SK-N-SH (cell line): ENCODE data around the gene SLC36A3. TPM values are rescaled to one million over a fixed set of nuclear protein-coding genes. Genes with fewer than 3 reads are reported as not detected.

Source experiments
- CTCF ChIA-PET: fragments of 300-600, 350-600 bp; formaldehyde crosslinking; extraction: SDS; loops from one replicate; lab custom pipeline; 2021; lab: Yijun Ruan, JAX
- POLR2A ChIA-PET: fragments of 350-600 bp; sonication (Branson Sonifier 250); formaldehyde crosslinking; extraction: SDS; loops from one replicate; lab custom pipeline; 2020; ENCODE audit warnings: antibody characterized with exemption, inconsistent platforms; lab: Yijun Ruan, JAX
- DNase-seq: peaks from one replicate; pipeline ENCODE4 v3.0.0; 2012
- H2AFZ ChIP-seq: fragments of 200-600 bp; sonication (generic); 2 replicates; pipeline ENCODE4 v1.8.1; 2016; ENCODE audit warnings: antibody characterized with exemption, mild to moderate bottlenecking, low read depth
- H3F3A ChIP-seq: fragments of 200-600 bp; sonication (generic); replicated peaks from 2 replicates; pipeline ENCODE3; 2016; ENCODE audit warnings: antibody characterized with exemption, mild to moderate bottlenecking; ENCODE audit not compliant: insufficient read depth
- H3K27ac ChIP-seq, 2 experiments: fragments of 200-500 bp in 1 of 2; fragments of 200-600 bp in 1 of 2; sonication (Bioruptor generic) in 1 of 2; sonication (generic), shearing (Covaris generic) in 1 of 2; 2 replicates each; pipeline versions ENCODE4 v1.5.1 to v1.6.1; 2014 to 2016; ENCODE audit warnings: low read depth in 2 of 2, inconsistent platforms in 1 of 2, low read length in 1 of 2, mild to moderate bottlenecking in 1 of 2, mixed read lengths in 1 of 2
- H3K27me3 ChIP-seq: fragments of 200-600 bp; sonication (generic), shearing (Covaris generic); 2 replicates; pipeline ENCODE4 v1.6.1; 2016; ENCODE audit warnings: mixed run types; ENCODE audit not compliant: insufficient read depth
- H3K36me3 ChIP-seq, 2 experiments: fragments of 200-500 bp in 1 of 2; fragments of 200-600 bp in 1 of 2; sonication (Bioruptor generic) in 1 of 2; sonication (generic) in 1 of 2; replicated peaks in 1 of 2; 2 replicates each; pipeline versions ENCODE3 to v1.5.1; 2014 to 2016; ENCODE audit warnings: low read length in 1 of 2, mild to moderate bottlenecking in 1 of 2; ENCODE audit not compliant: insufficient read depth in 2 of 2, control insufficient read depth in 1 of 2
- H3K4me1 ChIP-seq, 2 experiments: fragments of 200-500 bp in 1 of 2; fragments of 200-600 bp in 1 of 2; sonication (Bioruptor generic) in 1 of 2; sonication (generic), shearing (Covaris generic) in 1 of 2; 2 replicates each; pipeline versions ENCODE4 v1.5.1 to v1.6.1; 2014 to 2016; ENCODE audit warnings: low read depth in 1 of 2, low read length in 1 of 2, mixed run types in 1 of 2; ENCODE audit not compliant: insufficient read depth in 2 of 2, control insufficient read depth in 1 of 2
- H3K4me2 ChIP-seq: fragments of 200-600 bp; sonication (generic), shearing (Covaris generic); 2 replicates; pipeline ENCODE4 v1.6.1; 2017; ENCODE audit warnings: mixed run types
- H3K4me3 ChIP-seq, 2 experiments: fragments of 200-500 bp in 1 of 2; fragments of 200-600 bp in 1 of 2; sonication (Bioruptor generic) in 1 of 2; sonication (generic), shearing (Covaris generic) in 1 of 2; 2 replicates each; pipeline versions ENCODE4 v1.5.1 to v1.8.1; 2014 to 2016; ENCODE audit warnings: low read depth in 2 of 2, inconsistent platforms in 1 of 2, low read length in 1 of 2, mild to moderate bottlenecking in 1 of 2, mixed read lengths in 1 of 2, moderate library complexity in 1 of 2
- H3K79me2 ChIP-seq: fragments of 200-600 bp; sonication (generic); 2 replicates; pipeline ENCODE4 v1.8.1; 2017; ENCODE audit warnings: mild to moderate bottlenecking; ENCODE audit not compliant: insufficient read depth
- H3K9ac ChIP-seq: fragments of 200-600 bp; sonication (generic); 2 replicates; pipeline ENCODE4 v1.6.1; 2017; ENCODE audit warnings: mixed run types
- H3K9me2 ChIP-seq: fragments of 200-600 bp; sonication (generic); 2 replicates; pipeline ENCODE4 v1.6.1; 2017; ENCODE audit warnings: mixed run types
- H3K9me3 ChIP-seq: fragments of 200-600 bp; sonication (generic); 2 replicates; pipeline ENCODE4 v1.6.1; 2017; ENCODE audit warnings: mixed run types, mild to moderate bottlenecking, moderate library complexity
- H4K20me1 ChIP-seq: fragments of 200-600 bp; sonication (generic); 2 replicates; pipeline ENCODE4 v1.6.1; 2017; ENCODE audit warnings: mild to moderate bottlenecking, mixed run types; ENCODE audit not compliant: insufficient read depth
- CHD2 ChIP-seq: fragments of 150-350 bp; IDR thresholded peaks from 2 replicates; pipeline ENCODE4 v1.6.1; 2018; ENCODE audit warnings: low read length; ENCODE audit not compliant: partially characterized antibody
- CTCF ChIP-seq: fragments of 200-600 bp; sonication (generic); IDR thresholded peaks from 2 replicates; pipeline ENCODE4 v1.6.1; 2017; ENCODE audit warnings: antibody characterized with exemption, mild to moderate bottlenecking, moderate library complexity
- FOXM1 ChIP-seq: IDR thresholded peaks from 2 replicates; pipeline ENCODE4 v1.4.0; 2012; ENCODE audit warnings: low read depth, mild to moderate bottlenecking
- GABPA ChIP-seq: IDR thresholded peaks from 2 replicates; pipeline ENCODE4 v1.4.0; 2012; ENCODE audit warnings: low read depth, mild to moderate bottlenecking
- IRF3 ChIP-seq: fragments of 150-350 bp; IDR thresholded peaks from 2 replicates; pipeline ENCODE4 v1.6.1; 2016; ENCODE audit warnings: mild to moderate bottlenecking, low read depth, low read length
- JUND ChIP-seq: IDR thresholded peaks from 2 replicates; pipeline ENCODE4 v1.4.0; 2012
- MAX ChIP-seq: IDR thresholded peaks from 2 replicates; pipeline ENCODE4 v1.4.0; 2012; ENCODE audit warnings: low read depth
- MEF2A ChIP-seq: IDR thresholded peaks from 2 replicates; pipeline ENCODE4 v1.4.0; 2012; ENCODE audit warnings: low read depth, borderline replicate concordance
- POLR2AphosphoS5 ChIP-seq: IDR thresholded peaks from 2 replicates; pipeline ENCODE4 v1.6.1; 2012; ENCODE audit warnings: low read depth, low read length
- RCOR1 ChIP-seq: fragments of 150-350 bp; IDR thresholded peaks from 2 replicates; pipeline ENCODE4 v1.6.1; 2017; ENCODE audit warnings: antibody characterized with exemption, low read length
- RFX5 ChIP-seq: IDR thresholded peaks from 2 replicates; pipeline ENCODE4 v1.6.1; 2012; ENCODE audit warnings: mild to moderate bottlenecking, improper control_type of control experiment, low read length
- TAF1 ChIP-seq: IDR thresholded peaks from 2 replicates; pipeline ENCODE4 v1.6.1; 2012; ENCODE audit warnings: low read depth, mild to moderate bottlenecking, low read length, moderate library complexity, borderline replicate concordance
- TCF12 ChIP-seq: IDR thresholded peaks from 2 replicates; pipeline ENCODE4 v1.4.0; 2012
- TEAD4 ChIP-seq: IDR thresholded peaks from 2 replicates; pipeline ENCODE4 v1.4.0; 2012; ENCODE audit warnings: mild to moderate bottlenecking, borderline replicate concordance; ENCODE audit not compliant: insufficient read depth
- ZBTB33 ChIP-seq: IDR thresholded peaks from 2 replicates; pipeline ENCODE4 v1.4.0; 2012; ENCODE audit warnings: low read depth, borderline replicate concordance
- WGBS: methylation state at CpG from one replicate; pipeline ENCODE4 v1.1.6; 2017; ENCODE audit warnings: low lambda C conversion rate; 5-methylcytosine and 5-hydroxymethylcytosine counted together
- polyA plus RNA-seq, 3 experiments: library from polyadenylated mRNA; depleted of rRNA; stranded (reverse); fragments of >200 nt; gene quantifications; 2 replicates each; pipeline ENCODE4 v1.2.3, GENCODE V29; 2012

SLC36A3 gene
- polyA plus RNA-seq, 1 of the 3 experiments (the other 2 are of a cell fraction): not detected

- no peaks in the 10 kb centered on the region for H3F3A ChIP-seq
- no peak for TF ChIP-seq TAF1
- TF ChIP-seq FOXM1: no peak
- no peak for TF ChIP-seq POLR2AphosphoS5
- TF ChIP-seq GABPA: no peak
- no peak for TF ChIP-seq MEF2A
- TF ChIP-seq MAX: no peak
- TF ChIP-seq TCF12: no peak
- no peak for TF ChIP-seq ZBTB33
- no peak for TF ChIP-seq JUND
- TF ChIP-seq IRF3: no peak
- no peak for TF ChIP-seq CHD2
- no peak for TF ChIP-seq CTCF
- TF ChIP-seq RFX5: no peak
- TF ChIP-seq TEAD4: no peak
- no peak for TF ChIP-seq RCOR1
- TF ChIP-seq, all 33 proteins: peak for 0
- Histone ChIP-seq H3K9ac (no peak overlapping the region), H3K27ac (no peak overlapping the region), H3K4me2 (no peak overlapping the region), H4K20me1 (no peaks in the 10 kb centered on the region), H3K36me3 (peaks cover 0 to 9% of the 10 kb centered on the region in 2 experiments), H3K27me3 (no peaks in the 10 kb centered on the region), H3K4me3 (no peak overlapping the region), H3K79me2 (no peaks in the 10 kb centered on the region), H3K9me3 (no peaks in the 10 kb centered on the region), H3K9me2 (no peaks in the 10 kb centered on the region), H3K4me1 (0 out of 4 replicates have a peak, but pooled peaks cover 0 to 4% of the 10 kb centered on the region in 2 experiments), H2AFZ (no peak overlapping the region)
- POLR2A ChIA-PET: no interaction called here
- WGBS: 85% methylated on average over 3 of the region's 3 CpGs
- DNase-seq: no peak
- CTCF ChIA-PET: interaction anchor here (0.6 to 0.9 kb wide), 2 partner anchors 20 to 227 kb away, joined by 3 read pairs; no protein-coding TSS in a partner anchor
Observed at GRCh38 chr5:151262532-151262931, 41.0 kb downstream of the SLC36A3 start.
